Measurements from ENCODE around the gene FCHSD2.

- TF ChIP-seq CTCF (conservative IDR thresholded peaks at IDR 0.05) (no peak), EZH2 (IDR thresholded peaks at IDR 0.05; ENCODE audit: low read depth) (no peak)
Observed at GRCh38 chr11:72813740-72814285, 328.3 kb downstream of the FCHSD2 start.

Measured in PC-9 (cell line).